Activated naive CD4-positive, alpha-beta T cell treated with anti-CD3 and anti-CD28 coated beads for 36 hours (primary cell): Measurements from ENCODE around the gene CAPZB. TPM values are rescaled to one million over a fixed set of nuclear protein-coding genes. Genes with fewer than 3 reads are reported as not detected.

Experiments
- CTCF ChIA-PET: fragments of 350-600 bp; sonication (Branson Sonifier 250); formaldehyde crosslinking; loops from one replicate; lab custom pipeline; 2021; ENCODE audit warnings: antibody characterized with exemption; lab: Charles Lee
- DNase-seq: peaks from one replicate; pipeline ENCODE4 v3.0.0-alpha.2; 2020
- H3K27ac Mint-ChIP-seq: one replicate; pipeline ENCODE4 v1.8.0; 2021; ENCODE audit warnings: mild to moderate bottlenecking, mixed read lengths
- H3K27me3 Mint-ChIP-seq: one replicate; pipeline ENCODE4 v1.8.0; 2021; ENCODE audit warnings: low read depth, mixed read lengths
- H3K36me3 Mint-ChIP-seq: one replicate; pipeline ENCODE4 v1.8.0; 2021; ENCODE audit warnings: low read depth, mixed read lengths
- H3K4me1 Mint-ChIP-seq: one replicate; pipeline ENCODE4 v1.8.0; 2021; ENCODE audit warnings: low read depth, mixed read lengths
- H3K4me3 Mint-ChIP-seq: one replicate; pipeline ENCODE4 v1.8.0; 2021; ENCODE audit warnings: mild to moderate bottlenecking, moderate library complexity, mixed read lengths
- H3K9me3 Mint-ChIP-seq: one replicate; pipeline ENCODE4 v1.8.0; 2021; ENCODE audit warnings: mixed read lengths
- intact Hi-C: fragments of 100-400 bp; cut with micrococcal nuclease; formaldehyde crosslinking; loops from one replicate; pipeline ENCODE4 v1.15.1; 2023
- total RNA-seq, 2 experiments: library from RNA; stranded (reverse); gene quantifications; one replicate each; pipeline ENCODE4 v1.2.3, GENCODE V29; 2021

The CAPZB gene
- total RNA-seq, 2 experiments from 2014 or later: 362 to 381 TPM

DNA sequence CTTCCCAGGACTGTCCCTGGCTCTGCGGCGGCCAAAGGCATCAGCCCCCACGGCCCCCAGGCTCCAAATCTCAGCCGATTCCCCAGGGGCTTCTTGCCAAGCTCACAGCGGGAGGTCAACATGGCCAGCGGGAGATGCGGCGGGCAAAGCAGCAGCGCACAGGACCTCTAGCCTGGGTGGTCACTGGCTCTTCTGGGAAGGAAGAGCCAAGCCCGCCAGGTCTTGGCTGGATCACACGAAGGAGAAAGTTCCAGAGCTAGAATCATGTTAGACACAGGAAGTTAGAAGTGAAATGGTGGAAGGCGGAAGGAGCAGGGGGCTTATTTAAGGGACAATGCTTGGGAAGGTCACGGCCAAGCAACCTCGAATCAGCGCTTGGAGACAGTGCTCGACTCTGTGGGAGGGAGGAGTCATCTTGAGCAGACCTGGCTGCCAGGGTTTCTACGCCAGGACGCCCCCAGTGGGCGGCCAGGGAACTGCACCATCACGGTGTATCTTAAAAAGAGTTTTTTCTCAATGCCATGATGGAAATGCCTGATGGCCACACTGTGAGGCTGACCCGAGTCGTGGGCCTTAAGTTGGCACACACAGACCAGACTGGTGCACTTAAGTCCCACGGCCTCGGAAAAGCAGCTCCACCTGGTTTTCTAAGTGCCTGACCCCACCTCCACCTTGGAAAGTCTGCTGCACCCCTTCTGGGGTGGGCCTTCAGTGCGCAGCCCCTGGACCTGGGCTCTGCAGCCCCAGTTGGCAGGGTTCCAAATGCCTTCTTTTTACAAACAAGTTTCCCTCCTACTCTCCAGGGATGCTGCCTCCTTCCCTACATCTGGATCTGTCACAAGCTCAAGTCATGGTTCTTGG lies 143.9 kb downstream of the CAPZB start:
- no peaks in the 10 kb centered on the region for H3K9me3 Mint-ChIP-seq
- intact Hi-C loops: loop anchor here (1.0 to 5.0 kb wide), 3 partner anchors 51 to 241 kb away; partner anchors contain the start of genes EMC1 and MRTO4
- DNase-seq: peak; percentile 86
- H3K4me1 Mint-ChIP-seq: peaks cover 10% of the 10 kb centered on the region
- H3K27ac Mint-ChIP-seq: no peak overlapping the region
- H3K36me3 Mint-ChIP-seq: peaks cover 8% of the 10 kb centered on the region
- no peak overlapping the region for H3K4me3 Mint-ChIP-seq
- CTCF ChIA-PET: interaction anchor here (0.5 to 1.8 kb wide), 8 partner anchors 21 to 320 kb away, joined by 3 to 6 read pairs (median 3); partner anchors contain the start of genes EMC1 and MRTO4
- H3K27me3 Mint-ChIP-seq: no peaks in the 10 kb centered on the region

DNA sequence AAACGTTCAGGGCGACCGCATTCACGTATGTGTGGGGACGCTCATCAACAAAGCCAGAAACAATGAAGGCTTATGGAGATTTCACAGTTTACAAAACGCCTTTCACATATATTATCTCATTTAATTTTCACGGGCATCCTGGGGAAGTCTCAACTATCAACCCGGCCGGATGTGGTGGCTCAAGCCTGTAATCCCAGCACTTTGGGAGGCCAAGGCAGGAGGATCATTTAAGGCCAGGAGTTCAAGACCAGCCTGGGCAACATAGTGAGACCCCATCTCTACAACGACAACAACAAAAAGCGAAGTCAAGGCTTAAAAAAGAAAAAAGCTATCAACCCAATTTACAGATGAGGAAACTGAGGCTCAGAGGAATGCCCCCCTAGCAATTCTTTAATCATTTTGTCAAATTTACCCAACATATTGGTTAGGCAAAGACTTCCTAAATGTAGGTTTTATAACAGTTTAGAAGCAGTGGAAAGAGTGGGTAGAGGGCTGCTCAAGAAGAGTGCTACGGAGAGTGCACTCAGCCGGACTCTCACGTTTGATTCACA lies 144.9 kb downstream of the CAPZB start:
- peaks cover 13% of the 10 kb centered on the region for H3K4me1 Mint-ChIP-seq
- no peak overlapping the region for H3K4me3 Mint-ChIP-seq
- H3K9me3 Mint-ChIP-seq: no peaks in the 10 kb centered on the region
- CTCF ChIA-PET: interaction anchor here (1.8 kb wide), 1 partner anchor 306 kb away, joined by 4 read pairs; no protein-coding TSS in a partner anchor
- H3K27ac Mint-ChIP-seq: no peak overlapping the region
- intact Hi-C loops: loop anchor here (5.0 kb wide), 2 partner anchors 52 to 88 kb away; partner anchors contain the start of genes EMC1 and MRTO4
- no peaks in the 10 kb centered on the region for H3K27me3 Mint-ChIP-seq
- no peak for DNase-seq
- H3K36me3 Mint-ChIP-seq: peaks cover 8% of the 10 kb centered on the region

DNA sequence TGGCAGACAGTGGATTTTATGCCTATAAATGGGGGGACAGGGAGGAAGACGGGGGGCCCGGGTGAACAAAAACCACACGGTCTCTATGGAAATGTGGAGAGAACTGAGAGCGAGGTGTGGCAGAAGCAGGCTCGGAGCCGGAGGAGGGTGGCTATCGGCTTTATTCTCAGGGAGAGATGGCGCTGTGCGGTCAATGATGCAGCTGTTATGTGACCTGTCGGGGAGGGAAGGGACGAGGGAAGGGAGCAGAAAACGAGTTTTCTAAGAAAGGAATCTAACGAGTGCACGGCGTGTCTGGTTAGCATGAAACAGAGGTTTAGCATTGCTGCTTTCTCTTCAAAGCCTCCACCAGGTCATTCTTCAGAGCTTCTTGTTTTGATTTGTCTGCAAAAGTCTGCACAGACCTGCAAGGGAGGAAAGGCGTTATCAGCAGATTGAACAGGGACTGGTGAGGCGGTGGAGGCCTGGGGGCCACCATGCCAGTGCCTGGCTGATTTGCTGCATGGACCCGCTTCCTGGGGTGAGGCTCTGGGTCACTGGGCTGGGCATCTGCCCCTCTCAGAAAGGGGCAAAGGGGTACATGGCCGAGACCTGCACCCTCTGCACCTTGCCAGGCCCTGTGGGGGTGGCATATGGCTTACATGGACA lies 146.0 kb downstream of the CAPZB start:
- DNase-seq: no peak
- Mint-ChIP-seq H3K4me1 (peaks cover 13% of the 10 kb centered on the region), H3K36me3 (peaks cover 8% of the 10 kb centered on the region), H3K27ac (no peak overlapping the region), H3K9me3 (no peaks in the 10 kb centered on the region), H3K4me3 (no peak overlapping the region), H3K27me3 (no peaks in the 10 kb centered on the region)
- CTCF ChIA-PET: no interaction called here
- intact Hi-C loops: no loop called here

DNA sequence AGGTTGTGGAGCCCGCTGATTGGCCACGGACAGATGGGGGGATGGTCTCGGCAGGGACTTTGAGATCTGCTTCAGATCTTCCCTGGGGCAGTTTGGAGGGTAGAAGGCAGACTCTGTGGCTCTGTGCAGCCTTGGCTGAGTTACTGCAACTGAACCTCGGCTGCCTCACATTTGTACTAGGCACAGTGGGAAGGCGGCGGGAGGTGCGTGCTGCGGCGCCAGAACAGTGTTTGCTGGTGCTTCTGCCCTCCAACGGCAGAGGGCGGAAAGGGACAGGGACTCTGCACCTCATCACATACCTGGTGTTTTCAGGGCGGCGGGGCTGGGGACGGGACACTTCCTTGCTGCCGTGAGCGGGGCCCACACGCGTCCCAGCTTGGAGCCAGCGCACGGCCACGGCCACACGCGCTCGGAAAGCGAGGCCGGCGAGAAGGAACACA lies 147.0 kb downstream of the CAPZB start:
- peaks cover 13% of the 10 kb centered on the region for H3K4me1 Mint-ChIP-seq
- CTCF ChIA-PET: no interaction called here
- no peak for DNase-seq
- intact Hi-C loops: no loop called here
- peaks cover 6% of the 10 kb centered on the region for H3K36me3 Mint-ChIP-seq
- H3K4me3 Mint-ChIP-seq: no peak overlapping the region
- H3K27ac Mint-ChIP-seq: no peak overlapping the region
- no peaks in the 10 kb centered on the region for H3K9me3 Mint-ChIP-seq
- no peaks in the 10 kb centered on the region for H3K27me3 Mint-ChIP-seq

DNA sequence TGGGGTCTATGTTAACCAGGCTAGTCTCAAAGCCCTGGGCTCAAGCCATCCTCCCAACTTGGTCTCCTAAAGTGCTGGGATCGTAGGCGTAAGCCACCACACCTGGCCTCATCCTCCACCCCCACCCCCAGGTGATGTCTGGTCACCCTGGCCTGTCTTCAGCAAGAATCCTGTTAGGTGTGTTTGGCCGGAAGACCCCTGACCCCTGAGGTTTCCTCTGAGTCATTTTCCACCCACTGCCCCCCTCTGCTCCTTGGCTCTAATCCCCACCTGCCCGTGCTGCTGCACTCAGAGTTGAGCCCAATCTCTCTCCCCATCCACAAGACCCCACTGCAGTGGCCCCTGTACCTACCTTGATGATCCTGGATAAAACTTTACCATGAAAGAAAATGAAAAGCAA lies 148.1 kb downstream of the CAPZB start:
- Mint-ChIP-seq H3K27ac (peak overlapping the region; percentile 65), H3K9me3 (no peaks in the 10 kb centered on the region), H3K36me3 (peaks cover 6% of the 10 kb centered on the region), H3K4me3 (no peak overlapping the region), H3K4me1 (peaks cover 13% of the 10 kb centered on the region), H3K27me3 (no peaks in the 10 kb centered on the region)
- intact Hi-C loops: no loop called here
- no peak for DNase-seq
- CTCF ChIA-PET: interaction anchor here (0.5 kb wide), 1 partner anchor 1898 kb away, joined by 4 read pairs; the partner anchor contains the start of gene RCC2

DNA sequence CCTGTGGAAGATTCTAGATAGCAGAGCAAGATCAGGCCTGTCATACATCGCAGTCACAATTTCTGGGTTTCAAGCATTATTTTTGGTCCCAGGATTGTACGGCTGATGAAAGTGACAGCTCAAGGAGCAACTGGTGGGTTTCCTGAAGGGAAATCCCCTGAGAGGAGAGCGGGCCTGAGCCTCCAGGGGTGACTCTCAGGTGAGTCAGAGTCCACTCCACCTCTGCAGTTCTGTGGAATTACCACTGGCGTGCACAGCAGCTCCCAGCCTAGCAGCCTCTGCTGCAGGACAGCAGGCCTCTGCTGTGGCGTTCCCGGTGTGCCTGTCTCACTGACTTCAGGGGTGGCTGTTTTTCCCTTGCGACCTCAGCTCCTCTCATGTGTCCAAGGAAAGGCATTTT lies 148.8 kb downstream of the CAPZB start:
- CTCF ChIA-PET: interaction anchor here (0.5 kb wide), 2 partner anchors 15 to 1897 kb away, joined by 3 to 4 read pairs; partner anchors contain the start of gene RCC2
- intact Hi-C loops: no loop called here
- DNase-seq: peak; percentile 26
- H3K4me3 Mint-ChIP-seq: no peak overlapping the region
- H3K9me3 Mint-ChIP-seq: no peaks in the 10 kb centered on the region
- peaks cover 6% of the 10 kb centered on the region for H3K36me3 Mint-ChIP-seq
- peaks cover 13% of the 10 kb centered on the region for H3K4me1 Mint-ChIP-seq
- H3K27ac Mint-ChIP-seq: peak overlapping the region; percentile 63
- H3K27me3 Mint-ChIP-seq: no peaks in the 10 kb centered on the region

DNA sequence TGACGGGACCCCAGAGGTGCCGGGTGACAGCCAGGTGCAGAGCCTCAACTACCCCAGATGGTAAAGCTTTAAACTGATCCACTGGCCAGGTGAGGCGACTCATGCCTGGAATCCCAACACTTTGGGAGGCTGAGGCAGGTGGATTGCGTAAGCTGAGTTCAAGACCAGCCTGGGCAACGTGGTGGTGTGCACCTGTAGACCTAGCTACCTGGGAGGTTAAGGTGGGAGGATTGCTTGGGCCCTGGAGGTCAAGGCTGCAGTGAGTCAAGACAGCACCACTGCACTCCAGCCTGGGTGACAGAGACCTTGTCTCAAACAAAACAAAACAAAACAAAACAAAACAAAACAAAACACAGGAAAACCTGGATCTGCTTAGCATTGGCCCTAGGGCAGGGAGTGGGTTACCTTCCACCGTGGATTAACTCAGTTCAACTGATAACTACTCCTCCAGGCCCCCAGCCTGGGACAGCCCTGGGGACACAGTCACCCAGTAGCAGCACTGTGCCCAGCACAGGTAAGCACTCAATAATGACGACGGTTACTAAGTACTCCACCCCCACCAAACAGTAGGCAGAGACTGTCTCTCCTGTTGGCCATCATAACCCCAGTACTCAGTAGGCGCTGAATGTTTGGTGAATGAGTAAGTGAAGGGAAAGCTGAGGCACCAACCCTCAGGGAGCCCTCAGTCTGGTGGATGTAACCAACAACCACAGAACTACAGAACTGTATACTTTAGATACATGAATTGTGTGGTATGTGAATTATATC lies 151.6 kb downstream of the CAPZB start:
- peaks cover 13% of the 10 kb centered on the region for H3K4me1 Mint-ChIP-seq
- H3K9me3 Mint-ChIP-seq: no peaks in the 10 kb centered on the region
- H3K4me3 Mint-ChIP-seq: no peak overlapping the region
- intact Hi-C loops: no loop called here
- H3K27ac Mint-ChIP-seq: no peak overlapping the region
- DNase-seq: no peak
- no peaks in the 10 kb centered on the region for H3K27me3 Mint-ChIP-seq
- no peaks in the 10 kb centered on the region for H3K36me3 Mint-ChIP-seq
- CTCF ChIA-PET: no interaction called here

DNA sequence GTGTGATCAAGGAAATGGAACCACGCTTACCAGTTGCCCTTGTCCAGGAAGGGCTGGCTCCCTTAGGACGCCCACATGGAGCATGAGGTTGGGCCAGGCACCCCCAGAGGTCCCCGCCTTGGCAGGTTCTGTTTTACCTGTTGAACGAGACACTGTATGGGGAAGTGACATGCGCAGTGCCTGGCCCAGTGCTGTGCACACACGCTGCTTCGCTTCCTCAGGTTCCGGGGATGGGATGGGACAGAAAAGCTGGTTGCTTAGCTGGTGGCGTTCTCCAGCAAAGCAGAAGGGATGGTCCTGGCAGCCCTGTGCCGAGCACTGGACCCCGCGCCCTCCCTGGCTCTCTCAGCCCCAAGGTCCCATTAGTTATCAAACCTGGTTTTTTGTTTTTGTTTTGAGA lies 152.5 kb downstream of the CAPZB start:
- H3K9me3 Mint-ChIP-seq: no peaks in the 10 kb centered on the region
- no peak for DNase-seq
- no peak overlapping the region for H3K4me3 Mint-ChIP-seq
- no peaks in the 10 kb centered on the region for H3K36me3 Mint-ChIP-seq
- H3K4me1 Mint-ChIP-seq: peaks cover 13% of the 10 kb centered on the region
- no peak overlapping the region for H3K27ac Mint-ChIP-seq
- no peaks in the 10 kb centered on the region for H3K27me3 Mint-ChIP-seq
- intact Hi-C loops: no loop called here
- CTCF ChIA-PET: no interaction called here

DNA sequence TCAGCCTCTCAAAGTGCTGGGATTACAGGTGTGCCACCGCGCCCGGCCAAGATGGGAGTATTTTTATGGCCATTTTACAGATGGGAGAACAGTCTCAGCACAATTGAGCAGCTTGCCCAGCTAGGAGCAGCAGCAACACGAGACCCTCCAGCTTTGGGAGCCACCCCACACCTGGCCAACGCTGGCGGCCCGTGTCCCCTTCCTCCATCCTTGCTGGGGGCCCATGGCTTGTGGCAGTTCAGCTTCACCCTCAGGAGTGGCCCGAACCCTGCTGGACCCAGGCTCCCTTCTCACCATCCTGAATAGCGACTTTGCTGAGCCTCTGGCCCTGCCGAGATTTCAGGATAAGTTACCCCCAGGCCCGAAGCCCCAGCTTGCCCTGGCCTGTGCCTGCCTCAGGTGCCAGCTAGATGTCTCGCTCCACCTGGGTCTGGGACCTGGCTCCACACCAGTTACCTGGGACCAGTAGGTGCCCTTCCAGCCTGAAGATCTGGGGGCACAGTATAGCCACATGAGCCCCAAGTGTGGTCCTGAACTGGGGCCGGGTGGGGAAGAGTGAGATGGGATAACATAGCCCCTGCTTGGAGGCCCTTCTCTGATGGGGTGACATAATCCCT lies 154.0 kb downstream of the CAPZB start:
- intact Hi-C loops: no loop called here
- H3K4me3 Mint-ChIP-seq: no peak overlapping the region
- H3K27me3 Mint-ChIP-seq: no peaks in the 10 kb centered on the region
- H3K9me3 Mint-ChIP-seq: no peaks in the 10 kb centered on the region
- CTCF ChIA-PET: interaction anchor here (1.1 to 1.4 kb wide), 2 partner anchors 13 to 320 kb away, joined by 3 to 4 read pairs; no protein-coding TSS in a partner anchor
- H3K4me1 Mint-ChIP-seq: peaks cover 3% of the 10 kb centered on the region
- no peak for DNase-seq
- no peaks in the 10 kb centered on the region for H3K36me3 Mint-ChIP-seq
- no peak overlapping the region for H3K27ac Mint-ChIP-seq

DNA sequence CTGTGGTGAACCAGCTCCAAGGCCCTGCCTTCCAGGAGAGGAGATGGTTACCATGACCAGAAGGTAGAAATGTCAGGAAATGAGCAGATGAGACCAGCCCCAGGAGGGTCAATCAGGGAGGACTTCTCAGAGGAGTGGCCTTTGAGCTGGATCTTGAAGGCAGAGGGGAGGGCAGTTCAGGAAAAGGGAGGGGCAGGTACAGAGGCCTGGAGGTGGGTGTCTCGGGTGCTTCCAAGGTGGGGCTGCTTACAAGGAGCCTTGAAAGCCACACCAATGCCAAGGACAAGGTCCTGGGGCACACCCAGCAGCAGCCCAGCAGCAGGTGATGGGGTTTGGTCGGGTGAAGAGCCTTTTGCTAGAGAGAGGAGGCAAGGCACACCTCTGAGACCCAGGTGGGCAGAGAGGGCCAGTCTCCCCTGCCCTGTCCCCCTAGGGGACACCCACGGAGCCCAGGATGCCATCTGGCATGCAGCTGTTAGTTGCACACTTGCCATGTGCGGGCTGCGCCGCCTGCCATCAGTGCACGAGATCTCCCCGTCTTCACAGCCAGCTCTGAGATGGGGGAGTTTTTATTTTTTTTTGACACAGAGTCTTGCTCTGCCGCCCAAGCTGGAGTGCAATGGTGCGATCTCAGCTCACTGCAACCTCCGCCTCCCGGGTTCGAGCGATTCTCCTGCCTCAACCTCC lies 154.7 kb downstream of the CAPZB start:
- H3K9me3 Mint-ChIP-seq: no peaks in the 10 kb centered on the region
- H3K4me1 Mint-ChIP-seq: no peaks in the 10 kb centered on the region
- no peaks in the 10 kb centered on the region for H3K27me3 Mint-ChIP-seq
- no peak for DNase-seq
- intact Hi-C loops: no loop called here
- no peak overlapping the region for H3K4me3 Mint-ChIP-seq
- no peak overlapping the region for H3K27ac Mint-ChIP-seq
- CTCF ChIA-PET: interaction anchor here (1.4 kb wide), 1 partner anchor 14 kb away, joined by 4 read pairs; no protein-coding TSS in a partner anchor
- H3K36me3 Mint-ChIP-seq: no peaks in the 10 kb centered on the region

DNA sequence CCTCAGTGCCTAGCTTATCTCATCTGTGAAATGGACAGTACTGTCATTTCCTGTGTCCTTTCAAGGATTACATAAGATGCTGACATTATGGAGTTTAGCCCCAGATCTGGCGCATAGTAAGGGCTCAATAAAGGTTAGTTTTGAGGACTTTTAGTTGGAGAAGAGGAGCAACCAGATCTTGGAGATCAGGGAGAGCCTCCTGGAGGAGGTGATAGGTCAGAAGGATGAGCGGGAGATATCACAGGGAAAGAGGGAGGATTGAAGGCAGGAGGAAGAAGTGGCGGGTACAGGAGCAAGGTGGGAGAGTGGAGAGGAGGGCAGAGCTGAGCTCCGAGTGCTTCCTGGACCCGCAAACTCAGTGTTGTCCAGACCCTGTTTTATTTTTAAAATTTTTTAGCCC lies 155.7 kb downstream of the CAPZB start:
- Mint-ChIP-seq H3K9me3 (no peaks in the 10 kb centered on the region), H3K27me3 (no peaks in the 10 kb centered on the region), H3K27ac (no peak overlapping the region), H3K36me3 (no peaks in the 10 kb centered on the region), H3K4me3 (no peak overlapping the region), H3K4me1 (no peaks in the 10 kb centered on the region)
- no peak for DNase-seq
- intact Hi-C loops: no loop called here
- CTCF ChIA-PET: interaction anchor here (1.4 kb wide), 1 partner anchor 15 kb away, joined by 4 read pairs; no protein-coding TSS in a partner anchor
